Vagina (tissue), 2 donors: ENCODE results near the gene DNAH10. TPM values are rescaled to one million over a fixed set of nuclear protein-coding genes. Genes with fewer than 3 reads are reported as not detected.
A peak's percentile ranks its signal among the peaks of the same experiment; 100 is the strongest.

Source experiments
- DNase-seq, 2 donors: peaks; one replicate each; pipeline ENCODE4 v3.0.0-alpha.2; 2017; ENCODE audit errors: extremely low spot score in 2 of 2
- H3K27ac ChIP-seq: fragments of 200-600 bp; sonication (generic); one replicate; pipeline ENCODE4 v1.5.1; 2019
- H3K27me3 ChIP-seq: fragments of 200-600 bp; sonication (generic); one replicate; pipeline ENCODE4 v1.5.1; 2019
- H3K36me3 ChIP-seq, 2 donors: fragments of 200-600 bp; sonication (generic); one replicate each; pipeline ENCODE4 v1.5.1; 2017 to 2019
- H3K4me1 ChIP-seq: fragments of 200-600 bp; sonication (generic); one replicate; pipeline ENCODE4 v1.5.1; 2019
- H3K4me3 ChIP-seq, 2 donors: fragments of 200-600 bp; sonication (generic); 1 replicate in 1 of 2; 2 replicates in 1 of 2; pipeline ENCODE4 v1.5.1; 2016 to 2019
- H3K9me3 ChIP-seq: fragments of 200-600 bp; sonication (generic); one replicate; pipeline ENCODE4 v1.5.1; 2019
- POLR2A ChIP-seq, 2 donors: fragments of 450-650 bp; IDR thresholded peaks; one replicate each; pipeline ENCODE4 v1.6.1; 2017; ENCODE audit warnings: antibody characterized with exemption in 2 of 2, mild to moderate bottlenecking in 2 of 2, moderate library complexity in 2 of 2
- POLR2AphosphoS5 ChIP-seq, 2 donors: sonication (generic); formaldehyde crosslinking; IDR thresholded peaks; one replicate each; pipeline ENCODE4 v1.9.0; 2017; ENCODE audit warnings: antibody characterized with exemption in 2 of 2, mild to moderate bottlenecking in 2 of 2, low read depth in 1 of 2; ENCODE audit not compliant: insufficient read depth in 1 of 2
- intact Hi-C: fragments of 100-400 bp; cut with DNase I; formaldehyde crosslinking; loops from one replicate; pipeline ENCODE4 v1.15.1; 2023
- total RNA-seq: library from RNA; depleted of rRNA; stranded (reverse); fragments of >200 nt; gene quantifications from one replicate; pipeline ENCODE4 v1.2.3, GENCODE V29; 2016
- TF ChIP-seq, protein P1 (sequence below), 3 experiments: fragments of 450-650 bp in 2 of 3; fragments of 200-600 bp in 1 of 3; sonication (generic) in 1 of 3; IDR thresholded peaks; one replicate each; pipeline ENCODE4 v1.5.1; 2017 to 2019; ENCODE audit warnings: antibody characterized with exemption in 3 of 3, mild to moderate bottlenecking in 2 of 3, moderate library complexity in 2 of 3

DNAH10 gene
- total RNA-seq, 1 donor from 2014 or later, result not detected

- no peak for TF ChIP-seq POLR2A (IDR thresholded peaks at IDR 0.05)
- no peak for TF ChIP-seq POLR2AphosphoS5 (IDR thresholded peaks at IDR 0.05; ENCODE audit: insufficient read depth in 1 of 2, low read depth in 1 of 2)
- TF ChIP-seq, protein P1, sequence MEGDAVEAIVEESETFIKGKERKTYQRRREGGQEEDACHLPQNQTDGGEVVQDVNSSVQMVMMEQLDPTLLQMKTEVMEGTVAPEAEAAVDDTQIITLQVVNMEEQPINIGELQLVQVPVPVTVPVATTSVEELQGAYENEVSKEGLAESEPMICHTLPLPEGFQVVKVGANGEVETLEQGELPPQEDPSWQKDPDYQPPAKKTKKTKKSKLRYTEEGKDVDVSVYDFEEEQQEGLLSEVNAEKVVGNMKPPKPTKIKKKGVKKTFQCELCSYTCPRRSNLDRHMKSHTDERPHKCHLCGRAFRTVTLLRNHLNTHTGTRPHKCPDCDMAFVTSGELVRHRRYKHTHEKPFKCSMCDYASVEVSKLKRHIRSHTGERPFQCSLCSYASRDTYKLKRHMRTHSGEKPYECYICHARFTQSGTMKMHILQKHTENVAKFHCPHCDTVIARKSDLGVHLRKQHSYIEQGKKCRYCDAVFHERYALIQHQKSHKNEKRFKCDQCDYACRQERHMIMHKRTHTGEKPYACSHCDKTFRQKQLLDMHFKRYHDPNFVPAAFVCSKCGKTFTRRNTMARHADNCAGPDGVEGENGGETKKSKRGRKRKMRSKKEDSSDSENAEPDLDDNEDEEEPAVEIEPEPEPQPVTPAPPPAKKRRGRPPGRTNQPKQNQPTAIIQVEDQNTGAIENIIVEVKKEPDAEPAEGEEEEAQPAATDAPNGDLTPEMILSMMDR (IDR thresholded peaks at IDR 0.05), result no peak
- no peaks in the 10 kb centered on the region for H3K4me1 ChIP-seq
- H3K4me3 ChIP-seq, result no peak overlapping the region
- H3K27me3 ChIP-seq, result no peaks in the 10 kb centered on the region
- no peak overlapping the region for H3K27ac ChIP-seq
- intact Hi-C loops, result no loop called here
- H3K9me3 ChIP-seq, result no peaks in the 10 kb centered on the region
- no peaks in the 10 kb centered on the region for H3K36me3 ChIP-seq
- peak in 1 of 2 donors; percentile 44 for DNase-seq
Measured at GRCh38 chr12:123958462-123958861, 196.4 kb downstream of the DNAH10 start.

- no peaks in the 10 kb centered on the region for H3K4me1 ChIP-seq
- no peaks in the 10 kb centered on the region for H3K27me3 ChIP-seq
- H3K4me3 ChIP-seq, result no peak overlapping the region
- no peaks in the 10 kb centered on the region for H3K36me3 ChIP-seq
- H3K9me3 ChIP-seq, result no peaks in the 10 kb centered on the region
- peak in 1 of 2 donors; percentile 40 for DNase-seq
- intact Hi-C loops, result no loop called here
- no peak overlapping the region for H3K27ac ChIP-seq
- TF ChIP-seq, protein P1 (IDR thresholded peaks at IDR 0.05), result no peak
- TF ChIP-seq POLR2AphosphoS5 (IDR thresholded peaks at IDR 0.05; ENCODE audit: insufficient read depth in 1 of 2, low read depth in 1 of 2) (no peak), POLR2A (IDR thresholded peaks at IDR 0.05) (no peak)
Measured at GRCh38 chr12:123958876-123959275, 196.8 kb downstream of the DNAH10 start.

DNA sequence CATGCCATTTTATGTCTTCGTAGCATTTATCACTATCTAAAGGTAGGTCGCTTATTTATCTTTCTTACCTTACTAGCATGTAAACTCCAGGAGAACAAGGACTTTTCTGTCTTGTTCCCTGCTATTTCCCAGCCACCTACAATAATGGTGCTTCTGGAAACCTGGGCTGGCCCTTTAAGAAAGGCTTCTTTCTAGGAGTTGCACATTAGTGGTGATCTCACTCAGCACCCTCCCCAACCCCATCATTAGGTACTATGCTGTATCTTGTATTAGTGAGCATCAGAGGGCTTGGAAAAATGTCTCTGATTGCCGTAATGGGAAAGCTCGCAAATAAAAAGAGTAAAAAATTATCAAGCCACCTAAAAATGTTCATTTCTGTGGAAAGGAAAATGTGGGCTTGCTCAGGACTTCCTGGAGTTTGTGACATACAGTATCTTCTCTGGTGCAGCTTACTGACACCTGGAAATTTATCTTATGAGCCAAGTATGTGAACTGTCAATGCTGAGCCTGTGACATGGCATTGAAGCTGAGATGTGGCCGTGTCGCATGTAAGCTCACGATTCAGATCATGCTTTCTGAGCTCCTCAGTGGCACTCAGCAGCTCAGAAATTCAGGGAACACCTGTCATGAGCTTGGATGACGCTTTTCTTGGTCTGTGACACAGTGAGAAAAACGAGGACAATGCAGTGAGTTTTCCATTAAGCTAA lies 198.1 kb downstream of the DNAH10 start:
- Histone ChIP-seq H3K4me3 (no peak overlapping the region), H3K36me3 (no peaks in the 10 kb centered on the region), H3K4me1 (no peaks in the 10 kb centered on the region), H3K27me3 (no peaks in the 10 kb centered on the region), H3K27ac (no peak overlapping the region), H3K9me3 (no peaks in the 10 kb centered on the region)
- DNase-seq, result no peak
- intact Hi-C loops, result loop anchor here (2.0 kb wide), 1 partner anchor 51 kb away; no protein-coding TSS in a partner anchor
- TF ChIP-seq, protein P1 (IDR thresholded peaks at IDR 0.05), result no peak
- TF ChIP-seq POLR2A (IDR thresholded peaks at IDR 0.05) (no peak), POLR2AphosphoS5 (IDR thresholded peaks at IDR 0.05; ENCODE audit: insufficient read depth in 1 of 2, low read depth in 1 of 2) (no peak)

GRCh38 chr12:123960856-123961255 lies 198.8 kb downstream of the DNAH10 start:
- Histone ChIP-seq H3K27me3 (no peaks in the 10 kb centered on the region), H3K9me3 (no peaks in the 10 kb centered on the region), H3K4me1 (no peaks in the 10 kb centered on the region), H3K36me3 (no peaks in the 10 kb centered on the region), H3K27ac (no peak overlapping the region), H3K4me3 (no peak overlapping the region)
- intact Hi-C loops, result loop anchor here (2.0 kb wide), 1 partner anchor 50 kb away; no protein-coding TSS in a partner anchor
- TF ChIP-seq POLR2AphosphoS5 (IDR thresholded peaks at IDR 0.05; ENCODE audit: insufficient read depth in 1 of 2, low read depth in 1 of 2) (no peak), POLR2A (IDR thresholded peaks at IDR 0.05) (no peak)
- TF ChIP-seq, protein P1 (IDR thresholded peaks at IDR 0.05), result no peak
- DNase-seq, result no peak
